Urothelium cell line (cell line): Measurements from ENCODE around the gene IL17REL.

Experiments used
- DNase-seq: peaks from one replicate; pipeline ENCODE4 v3.0.0; 2011; ENCODE audit warnings: low spot score, mixed read lengths
- FAIRE-seq: peaks from 2 replicates; lab custom pipeline; 2011; peaks lifted over from hg19 to GRCh38; lab: Jason Lieb, UNC

The IL17REL gene

DNA sequence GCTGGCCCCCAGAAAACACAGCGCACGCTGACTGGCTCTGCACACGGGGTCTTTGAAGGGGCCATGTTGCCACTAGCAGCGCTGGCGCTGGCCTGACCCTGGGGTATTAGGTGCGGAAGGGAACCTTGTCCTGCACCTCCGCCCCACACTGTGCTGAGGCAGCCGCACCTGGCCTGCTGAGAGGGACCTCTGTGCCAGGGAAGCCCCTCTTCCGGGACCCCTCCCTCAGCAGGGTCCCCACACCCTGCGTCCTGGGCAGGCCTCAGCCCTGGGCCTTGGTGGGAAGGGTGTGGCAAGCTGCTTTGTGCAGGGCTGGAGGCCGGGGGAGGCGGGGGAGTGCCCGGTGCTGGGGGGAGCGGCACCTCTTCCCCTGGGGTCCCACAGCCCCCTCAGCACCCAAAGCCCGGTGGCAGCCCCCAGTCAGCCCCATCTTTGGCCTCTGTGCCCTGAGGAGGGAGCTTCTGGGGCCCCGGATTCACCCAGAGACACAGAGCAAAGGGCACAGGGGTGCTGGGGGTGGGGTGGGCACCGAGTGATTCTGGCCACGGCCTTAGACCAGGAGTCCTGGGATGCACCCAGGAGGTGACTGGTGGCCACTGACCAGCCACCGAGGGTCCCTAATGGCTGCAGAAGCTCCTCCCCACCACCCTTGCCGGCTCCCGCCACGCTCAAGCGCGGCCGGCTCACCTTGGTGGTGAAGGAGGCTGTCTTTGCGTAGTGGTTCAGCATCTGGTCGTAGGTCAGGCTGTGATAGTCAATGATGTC lies 34.1 kb upstream of the IL17REL start:
- DNase-seq (no peak), FAIRE-seq (no peak)

DNA sequence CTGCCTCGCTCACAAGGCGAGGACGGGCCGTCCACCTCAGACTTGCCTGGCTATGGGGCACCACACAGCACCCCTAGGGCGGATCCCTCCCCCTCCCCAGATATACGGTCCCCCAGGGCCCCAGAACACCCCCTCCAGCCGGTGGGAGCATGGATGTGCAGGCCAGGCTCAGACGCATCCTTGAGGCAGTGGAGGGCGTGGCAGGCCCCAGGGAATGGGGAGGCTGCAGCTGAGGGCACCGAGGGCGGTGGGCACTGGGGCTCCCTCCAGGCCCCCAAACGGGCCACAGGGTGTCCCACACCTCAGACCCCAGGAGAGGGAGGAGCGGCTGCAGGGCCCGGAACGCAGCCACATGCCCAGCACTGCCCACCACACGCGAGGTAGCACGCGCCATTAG lies 33.5 kb upstream of the IL17REL start:
- no peak for DNase-seq
- FAIRE-seq: no peak

DNA sequence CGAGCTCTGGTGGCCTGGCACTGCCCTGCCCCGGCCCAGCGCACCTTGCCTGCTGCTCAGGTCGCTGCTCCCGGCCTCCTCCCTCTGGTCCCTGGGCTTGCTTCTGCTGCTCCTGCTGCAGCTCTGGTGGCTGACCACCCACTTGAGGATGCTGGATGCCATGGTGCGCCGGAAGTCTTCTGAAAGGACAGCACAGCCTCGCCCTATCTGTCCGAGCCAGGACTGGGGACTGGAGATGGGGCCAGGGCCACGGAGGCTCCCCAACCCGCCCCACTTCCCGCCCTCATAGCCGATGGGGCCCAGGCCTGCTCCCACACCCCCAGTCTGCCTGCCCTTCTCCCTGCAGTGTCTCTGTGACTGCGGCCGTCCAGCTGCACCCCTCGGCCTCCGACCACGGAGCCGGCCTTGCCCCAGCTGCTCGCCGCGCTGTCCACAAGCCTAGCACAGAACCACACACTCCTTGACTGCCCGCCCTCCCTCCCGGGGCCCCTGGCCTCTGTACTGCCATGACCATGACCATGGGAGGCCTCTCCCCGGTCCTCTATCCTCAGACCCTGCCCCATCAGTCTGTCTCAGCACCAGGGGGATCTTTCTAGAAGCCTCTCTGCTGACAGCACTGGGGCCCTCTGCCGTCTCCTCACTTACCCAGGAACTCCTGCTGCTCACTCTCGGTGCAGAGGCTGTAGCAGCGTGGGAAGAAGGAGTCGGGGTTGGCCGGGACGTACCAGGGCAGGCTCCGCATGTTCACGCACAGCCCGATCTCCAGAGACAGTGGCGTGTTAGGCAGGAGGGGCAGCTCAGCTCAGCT lies 32.9 kb upstream of the IL17REL start:
- DNase-seq: no peak
- FAIRE-seq: no peak

DNA sequence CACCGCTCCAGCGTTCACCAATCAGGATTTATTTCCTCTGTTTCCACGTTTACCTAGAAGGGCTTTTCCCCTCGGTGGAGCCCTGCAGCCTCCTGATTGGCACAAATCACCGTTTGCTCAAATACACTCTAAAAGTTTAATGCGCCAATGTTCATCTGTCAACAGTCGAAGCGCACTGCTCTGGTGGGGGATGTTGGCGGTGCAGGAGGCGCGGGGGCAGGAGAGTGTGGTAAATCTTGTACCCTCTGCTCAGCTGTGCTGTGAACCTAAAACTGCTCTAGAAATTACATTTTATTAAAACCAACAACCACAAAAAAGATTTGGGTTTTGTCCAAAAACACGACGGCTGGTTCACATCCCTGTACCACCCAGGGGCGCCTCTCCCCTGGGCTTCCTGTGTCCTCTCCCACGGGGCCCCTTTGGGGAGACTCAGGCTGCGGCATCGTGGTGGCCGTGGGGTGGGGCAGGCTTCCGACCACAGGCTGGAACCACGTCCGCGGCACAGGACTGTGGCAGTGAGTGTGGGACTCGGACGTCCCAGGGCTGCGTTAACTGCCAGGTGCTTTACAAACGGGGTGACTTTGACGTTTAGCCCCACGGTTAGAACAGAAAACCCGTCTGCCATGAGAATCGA lies 32.0 kb upstream of the IL17REL start:
- no peak for FAIRE-seq
- DNase-seq: no peak

DNA sequence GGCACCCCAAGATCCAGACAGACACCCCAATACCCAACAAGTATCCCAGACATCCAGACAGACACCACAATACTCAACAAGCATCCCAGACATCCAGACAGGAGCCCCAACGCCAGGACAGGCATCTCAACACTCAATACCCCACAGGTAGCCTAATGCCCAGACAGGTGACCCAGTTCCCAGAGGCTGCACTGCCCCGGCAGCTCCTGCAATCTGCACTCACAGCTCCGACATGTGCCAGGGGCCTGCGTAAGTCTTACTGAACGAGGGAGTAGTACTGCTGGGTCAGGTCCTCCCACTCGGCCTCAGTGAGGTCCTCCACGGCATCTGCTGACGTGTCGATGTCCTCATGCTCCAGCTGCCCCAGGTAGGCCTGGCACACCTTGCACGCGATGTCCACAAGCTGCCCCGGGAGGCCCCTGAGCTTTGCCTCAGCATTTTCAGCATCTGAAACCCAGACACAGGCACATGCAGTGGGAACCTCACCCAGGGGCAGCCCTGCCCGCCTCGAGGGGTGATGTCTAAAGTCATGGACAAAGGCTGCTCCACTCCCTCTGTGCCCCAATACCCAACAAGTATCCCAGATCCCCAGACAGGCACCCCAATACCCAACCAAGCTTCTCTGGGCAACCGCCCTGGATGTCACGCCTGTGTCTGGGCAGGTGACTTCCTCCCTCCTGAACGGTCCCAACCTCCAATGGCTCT lies 28.9 kb upstream of the IL17REL start:
- FAIRE-seq (peak; percentile 81), DNase-seq (no peak)

DNA sequence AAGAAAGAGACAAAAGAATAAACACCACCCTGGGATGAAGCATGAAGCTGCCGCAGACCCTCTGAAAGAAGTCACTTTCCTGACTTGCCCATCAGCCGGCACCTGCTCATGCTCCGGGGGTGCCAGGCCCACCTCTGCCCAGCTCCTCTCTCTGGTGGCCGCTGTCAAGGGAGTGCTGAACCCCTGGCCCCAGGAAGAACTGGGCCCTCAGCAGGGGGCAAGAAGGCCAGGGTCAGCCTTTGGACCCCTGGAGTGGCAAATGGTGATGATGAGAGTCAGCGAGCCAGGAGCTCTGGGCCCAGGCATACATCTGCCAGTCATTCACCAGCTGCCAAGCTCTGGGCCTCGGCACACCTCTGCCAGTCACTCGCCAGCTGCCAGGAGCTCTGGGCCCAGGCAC lies 28.2 kb upstream of the IL17REL start:
- DNase-seq (no peak), FAIRE-seq (no peak)

DNA sequence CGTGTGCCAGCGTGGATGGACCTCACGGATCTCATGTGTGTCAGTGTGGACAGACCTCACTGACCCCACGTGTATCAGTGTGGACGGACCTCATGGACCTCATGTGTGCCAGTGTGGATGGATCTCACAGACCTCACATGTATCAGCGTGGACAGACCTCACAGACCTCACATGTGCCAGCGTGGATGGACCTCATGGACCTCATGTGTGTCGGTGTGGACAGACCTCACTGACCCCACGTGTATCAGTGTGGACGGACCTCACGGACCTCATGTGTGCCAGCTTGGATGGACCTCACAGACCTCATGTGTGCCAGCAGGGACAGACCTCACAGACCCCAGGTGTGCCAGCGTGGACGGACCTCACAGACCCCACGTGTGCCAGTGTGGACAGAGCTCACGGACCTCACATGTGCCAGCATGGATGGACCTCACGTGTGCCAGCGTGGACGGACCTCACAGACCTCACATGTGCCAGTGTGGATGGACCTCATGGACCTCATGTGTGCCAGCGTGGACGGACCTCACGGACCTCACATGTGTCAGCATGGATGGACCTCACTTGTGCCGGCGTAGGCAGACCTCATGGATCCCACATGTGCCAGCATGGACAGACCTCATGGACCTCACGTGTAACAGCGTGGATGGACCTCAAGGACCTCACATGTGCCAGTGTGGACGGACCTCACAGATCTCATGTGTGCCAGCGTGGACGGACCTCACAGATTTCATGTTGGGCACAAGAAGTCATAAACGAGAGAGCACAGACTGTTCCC lies 27.3 kb upstream of the IL17REL start:
- FAIRE-seq (peak; percentile 96), DNase-seq (no peak)

DNA sequence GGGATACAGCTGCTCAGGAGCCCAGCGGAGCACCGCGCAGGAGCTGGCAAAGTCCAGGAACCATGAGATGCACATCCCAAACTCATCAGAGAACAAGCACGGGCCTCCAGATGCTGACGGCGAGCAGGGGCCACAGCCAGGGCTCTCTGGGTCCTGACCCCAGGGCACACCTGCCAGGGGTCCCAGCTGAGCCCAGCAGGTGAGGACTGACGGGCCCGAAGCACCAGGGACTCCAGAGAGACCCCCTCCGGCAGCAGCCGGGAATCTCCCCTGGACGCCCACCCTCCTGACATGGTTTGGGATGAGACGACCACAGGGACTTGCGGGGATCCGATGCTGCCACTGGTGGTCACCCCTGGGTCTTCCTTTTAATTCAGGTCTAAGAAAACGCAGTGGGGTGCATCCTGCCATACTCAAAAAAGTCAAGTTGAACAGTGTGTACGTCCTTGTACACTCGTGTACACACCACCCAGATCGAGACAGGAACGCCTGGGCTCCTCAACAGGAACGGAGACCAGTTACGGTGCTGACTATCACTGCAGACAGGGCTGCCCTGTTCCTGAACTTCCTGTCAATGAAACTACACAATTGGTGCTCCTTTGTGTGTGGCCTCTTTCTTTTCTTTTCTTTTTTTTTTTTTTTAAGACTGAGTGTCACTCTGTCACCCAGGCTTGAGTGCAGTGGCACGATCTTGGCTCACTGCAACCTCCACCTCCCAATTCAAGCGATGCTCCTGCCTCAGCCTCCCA lies 23.6 kb upstream of the IL17REL start:
- no peak for FAIRE-seq
- no peak for DNase-seq

DNA sequence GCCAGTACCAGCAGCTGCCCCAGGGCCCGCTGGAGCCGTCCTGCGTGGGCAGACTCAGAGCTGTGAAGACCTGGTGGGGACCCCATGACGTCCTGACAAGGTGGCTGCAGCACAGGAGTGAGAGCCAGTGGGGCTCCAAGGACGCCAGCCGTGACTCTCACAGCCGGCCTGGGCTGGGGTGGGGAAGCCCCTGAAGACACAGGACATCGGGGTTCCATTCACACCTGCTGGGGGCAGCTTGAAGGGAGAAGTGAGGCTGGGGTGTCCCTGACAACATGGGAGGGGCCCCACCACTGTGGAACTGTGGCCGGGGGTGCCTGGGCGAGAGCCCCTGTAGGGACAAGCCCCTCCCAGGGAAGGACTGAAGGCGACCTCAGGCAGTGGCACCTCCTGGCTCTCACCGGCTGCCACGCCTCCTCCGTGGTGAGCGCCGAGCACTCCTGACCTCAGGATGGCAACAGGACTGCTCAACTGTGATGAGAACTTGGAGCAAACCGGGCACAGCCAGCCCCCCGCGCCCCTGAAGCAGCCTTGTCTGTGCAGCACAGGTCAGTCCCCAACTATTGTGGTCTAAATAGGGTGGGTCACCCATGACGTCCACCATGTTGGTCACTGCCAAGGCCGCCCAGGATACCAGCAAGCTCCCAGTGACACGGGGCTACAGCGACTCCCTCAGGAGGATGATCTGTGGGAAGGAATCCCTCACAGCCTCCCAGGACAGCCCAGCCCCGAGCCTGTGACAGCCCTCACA lies 22.7 kb upstream of the IL17REL start:
- DNase-seq (no peak), FAIRE-seq (no peak)

DNA sequence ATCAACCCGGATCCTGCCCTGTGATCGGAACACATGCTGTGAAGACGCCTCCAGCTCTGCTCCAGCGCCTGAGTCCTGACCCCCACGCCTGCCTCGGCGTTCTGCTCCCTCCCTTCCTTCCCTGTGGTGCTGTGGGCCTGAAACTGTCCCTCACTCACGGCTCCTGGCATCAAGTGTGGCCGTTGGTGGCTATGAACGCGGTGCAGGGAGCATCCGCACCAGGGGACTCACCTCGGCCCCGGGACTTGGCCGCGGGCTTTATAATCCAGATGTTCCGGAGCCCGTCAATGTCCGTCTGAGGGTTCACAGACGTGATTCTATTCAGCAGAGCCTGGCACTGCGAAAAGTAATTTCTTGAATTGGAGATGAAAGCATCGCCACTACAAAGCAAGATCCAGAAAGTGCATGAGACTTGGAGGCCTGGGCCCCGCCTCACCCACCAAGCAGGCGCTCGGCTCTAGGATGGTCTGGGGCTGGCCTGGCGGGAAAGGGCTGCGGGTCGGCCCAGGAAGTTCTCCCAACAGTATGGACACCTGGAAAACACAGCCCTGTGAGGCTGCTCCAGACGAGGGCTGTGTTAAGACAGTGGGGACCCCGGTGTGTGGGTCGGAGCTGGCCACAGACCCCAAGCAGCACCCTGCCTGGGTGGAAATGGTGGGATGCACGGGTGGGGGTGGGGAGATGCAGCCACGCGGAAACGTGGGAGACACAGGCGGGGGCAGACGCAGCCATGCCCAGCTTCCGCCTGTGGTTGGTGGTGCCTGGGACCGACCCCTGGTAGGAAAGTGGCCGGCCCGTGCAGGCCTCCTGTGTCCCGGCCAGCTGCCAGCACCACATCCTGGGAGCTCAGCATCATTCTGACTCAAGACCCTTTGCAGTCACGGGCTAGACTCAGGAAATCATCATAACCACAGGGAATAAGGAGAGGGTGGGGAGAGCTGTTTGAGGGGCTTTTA lies 21.8 kb upstream of the IL17REL start:
- FAIRE-seq: no peak
- DNase-seq: no peak

DNA sequence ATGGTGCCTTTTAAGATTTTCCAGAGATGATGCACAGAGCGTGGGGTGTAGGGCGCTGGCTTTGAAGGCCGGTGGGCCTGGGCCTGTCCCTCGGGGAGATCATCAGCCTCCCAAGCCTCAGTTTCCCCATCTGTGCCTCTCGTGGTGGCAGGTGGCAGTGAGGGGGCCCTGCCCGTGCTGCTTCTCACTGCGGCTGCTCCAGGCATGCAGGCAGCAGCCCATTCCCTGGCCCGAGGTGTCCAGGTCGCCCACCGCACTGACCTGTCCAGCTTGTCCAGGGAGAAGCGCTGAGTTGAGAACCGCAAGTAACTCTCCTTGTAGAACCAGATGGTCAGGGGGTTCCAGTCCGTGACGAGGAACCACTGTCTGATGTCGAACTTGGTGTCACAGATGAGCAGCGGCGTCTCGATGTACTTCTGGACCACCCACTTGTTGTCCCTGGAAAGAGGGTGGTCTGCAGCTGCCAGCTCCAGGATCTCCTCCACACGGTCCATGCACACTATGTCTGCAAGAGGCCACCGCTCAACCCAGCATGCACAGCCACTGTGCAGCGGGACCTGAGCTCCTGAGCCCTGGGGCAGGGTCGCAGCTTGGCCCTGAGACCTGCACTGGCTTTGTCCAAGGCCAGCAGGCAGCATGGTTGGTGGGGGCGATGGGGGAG lies 20.5 kb upstream of the IL17REL start:
- no peak for FAIRE-seq
- DNase-seq: no peak

DNA sequence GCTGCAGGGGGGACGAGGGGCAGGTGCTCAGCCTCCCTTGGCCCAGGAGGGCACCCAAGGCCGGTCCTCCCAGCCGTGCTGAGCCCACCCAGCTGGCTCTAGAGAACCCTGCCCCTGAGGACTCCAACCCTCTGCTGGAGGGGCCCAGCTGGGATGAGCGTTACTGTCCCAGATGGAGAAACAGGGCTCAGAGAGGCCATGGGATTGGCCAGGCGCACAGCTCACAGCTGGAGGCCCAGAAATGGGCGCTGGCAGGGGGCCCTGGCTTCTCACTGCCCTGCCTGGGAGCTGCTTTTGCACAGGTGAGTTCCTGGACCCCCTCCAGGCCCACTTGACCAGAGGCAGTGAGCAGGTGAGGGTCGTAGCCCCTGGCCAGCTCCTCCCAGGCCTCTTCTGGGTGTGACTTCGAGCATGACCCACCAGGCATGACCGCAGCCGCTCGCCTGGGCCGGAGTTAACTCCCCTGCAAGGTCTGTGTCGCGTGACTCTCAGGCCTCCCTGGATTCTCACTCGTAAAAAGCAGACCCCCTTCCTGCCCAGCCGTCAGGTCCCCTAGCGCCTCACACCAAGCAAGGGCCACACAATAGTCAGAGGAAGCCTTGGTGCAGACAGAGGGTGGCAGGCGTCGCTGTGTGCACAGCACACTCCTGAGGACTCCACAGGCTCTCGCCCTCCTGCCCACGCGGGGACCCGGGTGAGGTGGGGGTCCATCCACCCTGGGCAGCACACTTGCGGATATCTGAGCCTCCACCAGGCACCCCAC lies 19.7 kb upstream of the IL17REL start:
- FAIRE-seq (peak; percentile 27), DNase-seq (no peak)

DNA sequence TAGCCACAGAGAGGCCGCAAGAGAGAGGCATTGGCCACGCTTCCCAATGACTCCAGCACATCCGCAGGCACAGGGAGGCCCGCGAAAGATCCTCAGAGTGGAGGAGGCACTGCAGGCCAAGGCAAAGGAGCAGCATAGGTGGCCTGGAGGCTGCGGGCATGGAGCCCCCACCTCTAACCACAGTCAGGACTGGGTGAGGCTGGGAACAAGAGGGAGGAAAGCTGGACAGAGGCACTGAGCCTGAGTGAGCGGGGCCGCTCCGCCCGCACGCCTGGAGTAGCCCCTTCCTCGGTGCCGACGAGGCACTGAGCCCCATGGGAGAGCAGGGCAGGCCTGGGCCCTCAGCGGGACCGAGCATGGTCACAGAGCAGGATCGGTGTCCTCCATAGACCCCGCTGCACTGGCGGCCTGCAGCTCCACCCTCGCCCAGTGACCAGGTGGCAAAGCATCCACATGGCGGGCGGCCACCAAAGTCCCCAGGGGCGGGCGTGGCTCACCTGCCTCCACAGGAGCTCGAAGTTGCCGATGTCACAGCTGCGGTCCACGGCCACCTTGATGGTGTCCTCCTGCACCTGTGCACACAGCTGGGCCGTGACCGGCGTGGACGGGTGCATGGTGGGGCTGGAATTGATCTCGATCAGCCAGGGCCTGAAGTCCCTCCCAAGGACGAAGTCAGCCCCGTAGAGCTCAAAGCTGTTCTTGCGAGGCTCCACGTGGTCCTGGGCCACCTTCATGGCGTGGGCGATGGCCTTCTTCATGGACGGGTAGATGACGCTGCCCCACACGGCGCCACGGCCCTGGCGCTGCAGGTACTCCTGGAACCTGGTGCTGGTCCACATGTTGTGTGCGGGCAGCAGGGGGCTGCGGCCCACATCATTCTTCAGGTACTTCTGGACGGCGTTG lies 18.9 kb upstream of the IL17REL start:
- DNase-seq: no peak
- FAIRE-seq: peak; percentile 37

DNA sequence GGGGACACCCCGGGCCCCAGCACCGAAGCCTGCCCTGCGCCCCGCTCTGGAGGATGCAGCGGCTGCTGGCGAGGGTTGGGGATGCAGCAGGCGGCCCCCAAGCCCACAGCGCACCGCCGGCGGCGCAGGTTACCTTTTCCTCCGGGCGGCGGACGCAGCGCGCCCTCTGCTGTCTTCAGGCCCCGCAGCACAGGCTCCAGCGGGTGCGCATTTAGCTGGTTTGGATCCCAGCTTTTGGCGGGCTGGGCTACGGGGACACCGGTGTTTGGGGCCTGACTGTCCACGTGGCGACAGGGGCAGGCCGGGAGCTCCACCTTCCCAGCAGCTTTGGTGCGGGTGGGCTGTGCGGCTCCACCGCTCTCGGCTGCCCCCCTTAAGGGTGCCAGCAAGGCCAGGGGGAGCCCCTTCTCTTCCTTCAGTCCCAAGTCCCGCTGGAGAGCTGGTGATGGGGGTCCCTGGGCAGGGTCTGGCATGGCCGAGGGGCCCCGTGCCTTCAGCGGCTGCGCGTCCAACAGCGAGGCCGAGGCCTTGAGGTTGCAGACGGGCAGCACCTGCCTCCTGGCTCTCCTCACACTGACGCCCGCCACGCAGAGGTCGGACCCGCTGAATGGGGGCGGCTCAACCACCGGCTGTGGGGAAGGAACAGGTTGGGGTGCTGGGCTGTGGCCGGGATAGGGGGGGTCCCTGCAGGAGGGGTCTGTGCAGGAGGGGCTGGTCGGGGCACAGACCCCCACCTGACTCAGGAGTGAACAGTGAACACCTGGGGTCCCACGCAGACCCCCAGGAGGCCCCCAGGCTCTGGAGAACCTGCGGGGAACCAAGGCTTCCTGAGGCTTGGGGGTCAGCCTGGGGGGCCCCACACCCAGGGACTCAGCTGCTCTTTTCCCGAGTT lies 18.0 kb upstream of the IL17REL start:
- FAIRE-seq (peak; percentile 86), DNase-seq (peak; percentile 93)
